Measurements from ENCODE around the gene ECI1.

ECI1 gene

GRCh38 chr16:2208772-2209171 is 42.6 kb downstream of the ECI1 start:
- Histone ChIP-seq H3K9ac (ENCODE audit: low read length) (no peak overlapping the region), H3F3A (ENCODE audit: insufficient read depth, low read length) (no peaks in the 10 kb centered on the region; the same call in 1 of the 2 replicates), H3K4me2 (ENCODE audit: low read length) (no peak overlapping the region), H3K4me1 (ENCODE audit: insufficient read depth, low read length, severe bottlenecking) (peaks cover 43% of the 10 kb centered on the region), H3K79me2 (ENCODE audit: insufficient read depth, low read length) (peaks cover 6% of the 10 kb centered on the region), H3K27me3 (ENCODE audit: insufficient read depth, low read length) (no peaks in the 10 kb centered on the region), H4K20me1 (ENCODE audit: insufficient read depth, low read length) (no peaks in the 10 kb centered on the region), H3K36me3 (ENCODE audit: insufficient read depth, low read length) (peaks cover 33% of the 10 kb centered on the region; the same call in 1 of the 2 replicates), H3K27ac (ENCODE audit: low read depth, low read length, poor library complexity, severe bottlenecking) (no peak overlapping the region), H3K9me3 (ENCODE audit: low read length) (no peaks in the 10 kb centered on the region), H3K4me3 (ENCODE audit: low read depth, low read length, poor library complexity, severe bottlenecking) (no peak overlapping the region), H3K9me2 (ENCODE audit: low read depth, low read length) (no peaks in the 10 kb centered on the region), H2AFZ (ENCODE audit: low read length) (no peak overlapping the region)
- TF ChIP-seq EZH2 (IDR thresholded peaks at IDR 0.05; ENCODE audit: borderline replicate concordance, low read length) (no peak), CTCF (IDR thresholded peaks at IDR 0.05; ENCODE audit: low read length) (no peak)

GRCh38 chr16:2208308-2208707 is 43.1 kb downstream of the ECI1 start:
- H3K36me3 ChIP-seq (ENCODE audit: insufficient read depth, low read length) = peaks cover 33% of the 10 kb centered on the region; the same call in 1 of the 2 replicates

GRCh38 chr16:2207872-2208271 is 43.5 kb downstream of the ECI1 start:
- H3K9me3 ChIP-seq (ENCODE audit: low read length) = no peaks in the 10 kb centered on the region
- no peak overlapping the region for H3K4me2 ChIP-seq (ENCODE audit: low read length)
- H3K9me2 ChIP-seq (ENCODE audit: low read depth, low read length) = no peaks in the 10 kb centered on the region
- H2AFZ ChIP-seq (ENCODE audit: low read length) = no peak overlapping the region
- H3K79me2 ChIP-seq (ENCODE audit: insufficient read depth, low read length) = no peaks in the 10 kb centered on the region
- peaks cover 34% of the 10 kb centered on the region for H3K4me1 ChIP-seq (ENCODE audit: insufficient read depth, low read length, severe bottlenecking)
- no peaks in the 10 kb centered on the region; the same call in 1 of the 2 replicates for H3F3A ChIP-seq (ENCODE audit: insufficient read depth, low read length)
- no peak overlapping the region for H3K27ac ChIP-seq (ENCODE audit: low read depth, low read length, poor library complexity, severe bottlenecking)
- no peak overlapping the region for H3K4me3 ChIP-seq (ENCODE audit: low read depth, low read length, poor library complexity, severe bottlenecking)
- peaks cover 33% of the 10 kb centered on the region; the same call in 1 of the 2 replicates for H3K36me3 ChIP-seq (ENCODE audit: insufficient read depth, low read length)
- no peaks in the 10 kb centered on the region for H4K20me1 ChIP-seq (ENCODE audit: insufficient read depth, low read length)
- H3K27me3 ChIP-seq (ENCODE audit: insufficient read depth, low read length) = no peaks in the 10 kb centered on the region
- TF ChIP-seq EZH2 (IDR thresholded peaks at IDR 0.05; ENCODE audit: borderline replicate concordance, low read length) = no peak
- no peak for TF ChIP-seq CTCF (IDR thresholded peaks at IDR 0.05; ENCODE audit: low read length)
- no peak overlapping the region for H3K9ac ChIP-seq (ENCODE audit: low read length)

More at GRCh38 chr16:2208308-2208707, 43.1 kb downstream of the ECI1 start:
- Histone ChIP-seq H4K20me1 (ENCODE audit: insufficient read depth, low read length) (no peaks in the 10 kb centered on the region), H3K27me3 (ENCODE audit: insufficient read depth, low read length) (no peaks in the 10 kb centered on the region), H3K4me3 (ENCODE audit: low read depth, low read length, poor library complexity, severe bottlenecking) (no peak overlapping the region), H3K4me2 (ENCODE audit: low read length) (no peak overlapping the region), H3K9ac (ENCODE audit: low read length) (no peak overlapping the region), H3K4me1 (ENCODE audit: insufficient read depth, low read length, severe bottlenecking) (peaks cover 39% of the 10 kb centered on the region), H2AFZ (ENCODE audit: low read length) (no peak overlapping the region), H3F3A (ENCODE audit: insufficient read depth, low read length) (no peaks in the 10 kb centered on the region; the same call in 1 of the 2 replicates), H3K79me2 (ENCODE audit: insufficient read depth, low read length) (peaks cover under 1% of the 10 kb centered on the region), H3K9me3 (ENCODE audit: low read length) (no peaks in the 10 kb centered on the region), H3K27ac (ENCODE audit: low read depth, low read length, poor library complexity, severe bottlenecking) (no peak overlapping the region), H3K9me2 (ENCODE audit: low read depth, low read length) (no peaks in the 10 kb centered on the region)
- TF ChIP-seq CTCF (IDR thresholded peaks at IDR 0.05; ENCODE audit: low read length) (no peak), EZH2 (IDR thresholded peaks at IDR 0.05; ENCODE audit: borderline replicate concordance, low read length) (no peak)
